Cerebellar nuclear complex (tissue), 1 donor: Measurements from ENCODE around the gene PODXL2.
"Not testable (repeated sequence)": the region's sequence is repeated elsewhere in the genome, so short reads cannot be mapped to it uniquely, and the experiment has no call there.

ENCODE experiments used
- DNase-seq, 2 experiments: peaks; one replicate each; lab custom pipeline; 2025; lab: John Stamatoyannopoulos, UW

Gene PODXL2

GRCh38 chr3:127676456-127676855, 47.5 kb downstream of the PODXL2 start:
- DNase-seq: no peak

GRCh38 chr3:127676921-127677351, 48.0 kb downstream of the PODXL2 start:
- no peak for DNase-seq

- no peak for DNase-seq
Observed at GRCh38 chr3:127677541-127678314, 48.7 kb downstream of the PODXL2 start.

GRCh38 chr3:127678315-127678599, 49.3 kb downstream of the PODXL2 start:
- no peak for DNase-seq

- DNase-seq: no peak
Observed at GRCh38 chr3:127678611-127679533, 49.9 kb downstream of the PODXL2 start.

- DNase-seq: no peak
Observed at GRCh38 chr3:127679534-127680145, 50.7 kb downstream of the PODXL2 start.

GRCh38 chr3:127680146-127680661, 51.2 kb downstream of the PODXL2 start:
- DNase-seq: no peak

- no peak for DNase-seq
Observed at GRCh38 chr3:127680798-127681221, 51.8 kb downstream of the PODXL2 start.

- not testable (repeated sequence) for DNase-seq
Observed at GRCh38 chr3:127682175-127682554, 53.2 kb downstream of the PODXL2 start.

GRCh38 chr3:127682561-127682960, 53.6 kb downstream of the PODXL2 start:
- no peak for DNase-seq

- DNase-seq: no peak
Observed at GRCh38 chr3:127684871-127685707, 56.1 kb downstream of the PODXL2 start.

GRCh38 chr3:127685708-127686511, 56.9 kb downstream of the PODXL2 start:
- DNase-seq: no peak

GRCh38 chr3:127686512-127686894, 57.5 kb downstream of the PODXL2 start:
- DNase-seq: no peak

GRCh38 chr3:127687228-127687737, 58.3 kb downstream of the PODXL2 start:
- no peak for DNase-seq

- no peak for DNase-seq
Observed at GRCh38 chr3:127688022-127688415, 59.0 kb downstream of the PODXL2 start.

- DNase-seq: no peak
Observed at GRCh38 chr3:127688416-127689265, 59.7 kb downstream of the PODXL2 start.

- no peak for DNase-seq
Observed at GRCh38 chr3:127689266-127689860, 60.4 kb downstream of the PODXL2 start.

GRCh38 chr3:127690106-127690505, 61.1 kb downstream of the PODXL2 start:
- no peak for DNase-seq

GRCh38 chr3:127690823-127691452, 62.0 kb downstream of the PODXL2 start:
- DNase-seq: no peak
